Aorta (tissue), 5 donors: ENCODE results near the gene EEF1A1. TPM values are rescaled to one million over a fixed set of nuclear protein-coding genes. Genes with fewer than 3 reads are reported as not detected.
"Not testable (repeated sequence)": the region's sequence is repeated elsewhere in the genome, so short reads cannot be mapped to it uniquely, and the experiment has no call there.

Experiments used
- ATAC-seq: fragments of 200-7000 bp; cut with Tn5 transposase; one replicate; pipeline ENCODE4 v1.9.1; 2022; ENCODE audit warnings: moderate library complexity; ENCODE audit not compliant: low FRiP score
- DNase-seq, 2 donors: peaks; one replicate each; pipeline ENCODE4 v3.0.0-alpha.2; 2020
- H3K27ac ChIP-seq, 2 donors: one replicate each; pipeline ENCODE4 v1.5.1; 2013; ENCODE audit warnings: low read length in 2 of 2, mild to moderate bottlenecking in 2 of 2, moderate library complexity in 2 of 2, control low read depth in 1 of 2, inconsistent platforms in 1 of 2, low read depth in 1 of 2
- H3K27me3 ChIP-seq, 2 donors: one replicate each; pipeline ENCODE4 v1.6.1; 2013; ENCODE audit warnings: control low read depth in 1 of 2, low read length in 1 of 2, mild to moderate bottlenecking in 1 of 2, moderate library complexity in 1 of 2; ENCODE audit not compliant: insufficient read depth in 2 of 2, control insufficient read depth in 1 of 2
- H3K36me3 ChIP-seq, 2 donors: one replicate each; pipeline ENCODE4 v1.6.1; 2013; ENCODE audit warnings: control low read depth in 1 of 2, low read length in 1 of 2, mild to moderate bottlenecking in 1 of 2; ENCODE audit not compliant: insufficient read depth in 2 of 2, control insufficient read depth in 1 of 2
- H3K4me1 ChIP-seq, 2 donors: one replicate each; pipeline ENCODE4 v1.6.1; 2013; ENCODE audit warnings: low read length in 2 of 2, control low read depth in 1 of 2, mild to moderate bottlenecking in 1 of 2, moderate library complexity in 1 of 2; ENCODE audit not compliant: insufficient read depth in 2 of 2, control insufficient read depth in 1 of 2
- H3K4me3 ChIP-seq, 2 donors: one replicate each; pipeline ENCODE4 v1.5.1; 2013; ENCODE audit warnings: low read length in 2 of 2, control low read depth in 1 of 2, mild to moderate bottlenecking in 1 of 2
- H3K9me3 ChIP-seq: one replicate; pipeline ENCODE4 v1.6.1; 2013; ENCODE audit warnings: mild to moderate bottlenecking, low read length; ENCODE audit not compliant: control insufficient read depth
- WGBS, 2 donors: extraction: QIAGEN DNeasy Blood & Tissue Kit; methylation state at CpG; one replicate each; pipeline ENCODE4 v1.1.7; 2013; 5-methylcytosine and 5-hydroxymethylcytosine counted together
- intact Hi-C, 2 donors: fragments of 100-400 bp; cut with DNase I; formaldehyde crosslinking; loops; one replicate each; pipeline versions ENCODE4 v1.14.2 to v1.15.0; 2022
- polyA plus RNA-seq, 2 donors: library from polyadenylated mRNA; stranded (reverse); fragments of 200-250 nt; gene quantifications; one replicate each; pipeline ENCODE4 v1.2.3, GENCODE V29; 2013
- total RNA-seq, 2 donors: library from RNA; stranded (reverse); fragmentation: NEBNext Ultra II Directional; extraction: Animal tissue kit (Norgen Biotek cat#: 25700); gene quantifications; one replicate each; pipeline ENCODE4 v1.2.1, GENCODE V29; 2021
- donor health status: healthy with polysubstance abuse.
- donor health status: Bipolar disorder and iron deficiency.
- donor health status: DM: no; HTN: no; CAD: no.
- donor health status: DM: no; HTN: no; CAD: no.
- donor health status: DM: yes; HTN: yes; CAD: no.

EEF1A1 gene
- total and polyA plus RNA-seq, 4 donors = 7,659 to 18,336 (median 8,831) TPM

GRCh38 chr6:73515204-73515655 lies 5.6 kb downstream of the EEF1A1 start:
- ATAC-seq = no peak
- no peaks in the 10 kb centered on the region for H3K9me3 ChIP-seq
- H3K4me1 ChIP-seq = no peaks in the 10 kb centered on the region
- H3K27me3 ChIP-seq = no peaks in the 10 kb centered on the region
- peaks cover 0 to 4% of the 10 kb centered on the region in 2 donors for H3K36me3 ChIP-seq
- no peak overlapping the region for H3K27ac ChIP-seq
- H3K4me3 ChIP-seq = no peak overlapping the region
- 20 to 24% methylated on average over 4 of the region's 4 CpGs for WGBS, 2 donors
- intact Hi-C loops = loop anchor here (2.0 kb wide), 1 partner anchor 96 kb away; no protein-coding TSS in a partner anchor
- no peak for DNase-seq

DNA sequence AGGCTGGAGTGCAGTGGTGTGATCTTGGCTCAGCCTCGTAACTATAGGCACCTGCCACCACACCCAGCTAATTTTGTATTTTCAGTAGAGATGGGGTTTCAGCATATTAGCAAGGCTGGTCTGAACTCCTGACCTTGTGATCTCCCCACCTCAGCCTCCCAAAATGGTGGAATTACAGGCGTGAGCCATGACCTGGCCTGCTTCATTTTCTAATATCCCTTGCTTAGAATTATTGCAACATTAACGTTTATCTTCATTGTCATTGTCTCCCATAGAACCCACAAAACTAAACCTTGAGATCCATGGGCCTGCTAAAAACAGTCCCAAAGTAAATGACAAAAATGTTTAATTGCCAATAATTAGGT lies 6.1 kb downstream of the EEF1A1 start:
- WGBS, 2 donors = 37 to 42% methylated on average over 3 of the region's 3 CpGs

GRCh38 chr6:73513496-73513854 lies 7.4 kb downstream of the EEF1A1 start:
- no peak for ATAC-seq
- 57 to 58% methylated on average over 3 of the region's 3 CpGs for WGBS, 2 donors
- intact Hi-C loops = no loop called here

More for the DNA sequence above, 6.1 kb downstream of the EEF1A1 start:
- Histone ChIP-seq H3K4me1 (no peaks in the 10 kb centered on the region), H3K27me3 (no peaks in the 10 kb centered on the region), H3K4me3 (no peak overlapping the region), H3K9me3 (no peaks in the 10 kb centered on the region), H3K27ac (no peak overlapping the region), H3K36me3 (peaks cover 0 to 4% of the 10 kb centered on the region in 2 donors)
- ATAC-seq (no peak), DNase-seq (no peak)
- intact Hi-C loops = loop anchor here (2.0 kb wide), 1 partner anchor 96 kb away; no protein-coding TSS in a partner anchor

GRCh38 chr6:73511796-73512195 lies 9.0 kb downstream of the EEF1A1 start:
- no peaks in the 10 kb centered on the region for H3K4me1 ChIP-seq
- H3K27me3 ChIP-seq = no peaks in the 10 kb centered on the region
- H3K9me3 ChIP-seq = no peaks in the 10 kb centered on the region
- no peak overlapping the region for H3K27ac ChIP-seq
- no peak overlapping the region for H3K4me3 ChIP-seq
- peaks cover 0 to 1% of the 10 kb centered on the region in 2 donors for H3K36me3 ChIP-seq
- intact Hi-C loops = no loop called here
- DNase-seq (no peak), ATAC-seq (no peak)
- 91 to 93% methylated on average over 7 of the region's 7 CpGs for WGBS, 2 donors

More at GRCh38 chr6:73513496-73513854, 7.4 kb downstream of the EEF1A1 start:
- no peaks in the 10 kb centered on the region for H3K27me3 ChIP-seq
- no peaks in the 10 kb centered on the region for H3K9me3 ChIP-seq
- no peak for DNase-seq
- H3K27ac ChIP-seq = no peak overlapping the region
- peaks cover 0 to 4% of the 10 kb centered on the region in 2 donors for H3K36me3 ChIP-seq
- H3K4me3 ChIP-seq = no peak overlapping the region
- no peaks in the 10 kb centered on the region for H3K4me1 ChIP-seq

- 74 to 75% methylated on average over 1 of the region's 1 CpG for WGBS, 2 donors
- intact Hi-C loops = no loop called here
- ATAC-seq = no peak
Observed at GRCh38 chr6:73509851-73510250, 11.0 kb downstream of the EEF1A1 start.

GRCh38 chr6:73508776-73509175 lies 12.1 kb downstream of the EEF1A1 start:
- Histone ChIP-seq H3K27ac (no peak overlapping the region), H3K4me1 (no peaks in the 10 kb centered on the region), H3K4me3 (no peak overlapping the region), H3K9me3 (no peaks in the 10 kb centered on the region), H3K27me3 (no peaks in the 10 kb centered on the region), H3K36me3 (peaks cover 0 to 2% of the 10 kb centered on the region in 2 donors)
- WGBS, 2 donors = 57 to 74% methylated on average over 1 of the region's 1 CpG
- ATAC-seq (no peak), DNase-seq (no peak)
- intact Hi-C loops = no loop called here

More at GRCh38 chr6:73509851-73510250, 11.0 kb downstream of the EEF1A1 start:
- Histone ChIP-seq H3K36me3 (peaks cover 0 to 1% of the 10 kb centered on the region in 2 donors), H3K4me3 (no peak overlapping the region), H3K27me3 (no peaks in the 10 kb centered on the region), H3K9me3 (no peaks in the 10 kb centered on the region), H3K27ac (no peak overlapping the region), H3K4me1 (no peaks in the 10 kb centered on the region)
- DNase-seq = no peak

DNA sequence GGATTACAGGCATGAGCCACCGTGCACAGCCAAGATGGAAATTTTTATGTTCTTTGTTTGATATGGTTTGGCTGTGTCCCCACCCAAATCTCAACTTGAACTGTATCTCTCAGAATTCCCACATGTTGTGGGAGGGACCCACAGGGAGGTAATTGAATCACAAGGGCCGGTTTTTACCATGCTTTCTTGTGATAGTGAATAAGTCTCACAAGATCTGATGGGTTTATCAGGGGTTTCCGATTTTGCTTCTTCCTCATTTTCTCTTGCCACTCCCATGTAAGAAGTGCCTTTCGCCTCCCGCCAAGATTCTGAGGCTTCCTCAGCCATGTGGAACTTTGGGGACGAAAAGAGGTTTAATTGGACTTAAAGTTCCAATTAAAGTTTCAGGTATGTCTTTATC lies 14.6 kb downstream of the EEF1A1 start:
- intact Hi-C loops = no loop called here
- Histone ChIP-seq H3K9me3 (no peaks in the 10 kb centered on the region), H3K27me3 (no peaks in the 10 kb centered on the region), H3K4me3 (no peak overlapping the region), H3K27ac (no peak overlapping the region), H3K36me3 (peaks cover 0 to 2% of the 10 kb centered on the region in 2 donors), H3K4me1 (no peaks in the 10 kb centered on the region)
- DNase-seq (no peak), ATAC-seq (no peak)
- 86 to 87% methylated on average over 6 of the region's 6 CpGs for WGBS, 2 donors

DNA sequence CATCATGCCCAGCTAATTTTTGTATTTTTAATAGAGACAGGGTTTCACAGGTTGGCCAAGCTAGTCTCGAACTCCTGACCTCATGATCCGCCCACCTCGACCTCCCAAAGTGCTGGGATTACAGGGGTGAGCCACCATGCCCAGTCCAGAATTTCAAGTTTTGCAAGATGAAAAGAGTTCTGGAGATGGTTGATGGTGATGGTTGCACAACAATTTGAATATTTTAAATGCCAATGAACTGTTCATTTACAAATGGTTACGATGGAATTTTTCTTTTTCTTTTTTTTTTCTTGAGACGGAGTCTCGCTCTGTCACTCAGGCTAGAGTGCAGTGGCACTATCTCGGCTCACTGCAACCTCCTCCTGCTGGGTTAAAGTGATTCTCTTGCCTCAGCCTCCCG lies 15.1 kb downstream of the EEF1A1 start:
- H3K4me3 ChIP-seq, H3K27ac ChIP-seq, H3K27me3 ChIP-seq, H3K4me1 ChIP-seq, intact Hi-C loops, H3K9me3 ChIP-seq, H3K36me3 ChIP-seq, DNase-seq, ATAC-seq: not testable (repeated sequence)
- whole genome bisulfite sequencing, 2 donors = 95% methylated on average over 8 of the region's 8 CpGs

GRCh38 chr6:73505142-73505541 lies 15.7 kb downstream of the EEF1A1 start:
- intact Hi-C loops = no loop called here
- DNase-seq (no peak), ATAC-seq (no peak)
- H3K27ac ChIP-seq = no peak overlapping the region
- peaks cover 0 to 2% of the 10 kb centered on the region in 2 donors for H3K36me3 ChIP-seq
- no peaks in the 10 kb centered on the region for H3K4me1 ChIP-seq
- H3K9me3 ChIP-seq = no peaks in the 10 kb centered on the region
- no peak overlapping the region for H3K4me3 ChIP-seq
- H3K27me3 ChIP-seq = no peaks in the 10 kb centered on the region
